ENCODE measurements around the gene DUSP23.

DUSP23 gene

DNA sequence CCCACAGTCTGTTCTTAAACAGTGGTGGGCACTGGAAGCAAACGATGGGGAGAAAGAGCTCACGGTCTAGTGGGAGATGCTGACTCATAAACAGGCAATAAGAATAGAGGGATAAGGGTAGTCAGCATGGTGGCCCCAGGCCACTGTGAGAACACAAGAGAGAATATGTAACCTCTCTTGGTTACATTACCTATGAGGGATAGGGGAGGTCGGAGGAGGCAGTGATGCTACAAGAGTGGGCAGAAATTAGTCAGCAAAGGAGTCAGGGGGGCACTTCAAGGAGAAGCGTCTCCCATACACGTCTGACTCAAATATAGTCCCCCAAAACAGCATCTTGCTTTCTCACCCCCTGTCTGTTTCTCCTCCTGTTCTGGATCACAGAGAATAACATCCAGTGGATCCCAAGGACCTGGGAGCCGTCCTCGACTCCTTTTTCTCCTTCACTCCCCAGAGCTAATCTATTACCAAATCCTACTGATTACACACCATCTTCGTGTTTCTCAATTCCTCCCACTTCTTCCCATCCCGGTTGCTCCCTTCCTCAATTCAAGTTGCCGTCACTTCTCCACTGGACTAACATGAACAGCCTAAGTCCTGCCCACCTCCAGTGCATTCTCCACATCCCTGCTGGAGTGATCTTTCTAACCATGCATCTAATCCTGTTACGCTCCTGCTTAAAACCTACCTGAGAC, 48.0 kb downstream of the DUSP23 start:
- DNase-seq (ENCODE audit: low read depth) = no peak

DNA sequence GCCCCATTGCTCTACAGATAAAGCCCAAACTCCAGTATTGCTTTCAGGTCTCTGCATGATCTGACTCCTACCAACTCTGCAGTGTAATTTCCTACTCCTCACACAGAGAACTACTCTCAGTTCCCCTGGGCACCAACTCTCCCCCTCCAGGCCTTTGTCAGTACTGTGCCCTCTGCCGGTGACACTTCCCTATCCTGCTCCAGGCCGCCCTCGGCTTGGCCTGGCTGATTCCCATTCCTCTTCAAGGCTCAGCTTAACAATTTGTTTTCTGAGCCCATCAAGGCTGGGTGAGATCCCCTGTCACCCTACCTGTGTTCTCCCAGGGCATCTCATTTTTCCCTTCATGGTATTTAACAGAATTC, 48.5 kb downstream of the DUSP23 start:
- no peak for DNase-seq (ENCODE audit: low read depth)

DNA sequence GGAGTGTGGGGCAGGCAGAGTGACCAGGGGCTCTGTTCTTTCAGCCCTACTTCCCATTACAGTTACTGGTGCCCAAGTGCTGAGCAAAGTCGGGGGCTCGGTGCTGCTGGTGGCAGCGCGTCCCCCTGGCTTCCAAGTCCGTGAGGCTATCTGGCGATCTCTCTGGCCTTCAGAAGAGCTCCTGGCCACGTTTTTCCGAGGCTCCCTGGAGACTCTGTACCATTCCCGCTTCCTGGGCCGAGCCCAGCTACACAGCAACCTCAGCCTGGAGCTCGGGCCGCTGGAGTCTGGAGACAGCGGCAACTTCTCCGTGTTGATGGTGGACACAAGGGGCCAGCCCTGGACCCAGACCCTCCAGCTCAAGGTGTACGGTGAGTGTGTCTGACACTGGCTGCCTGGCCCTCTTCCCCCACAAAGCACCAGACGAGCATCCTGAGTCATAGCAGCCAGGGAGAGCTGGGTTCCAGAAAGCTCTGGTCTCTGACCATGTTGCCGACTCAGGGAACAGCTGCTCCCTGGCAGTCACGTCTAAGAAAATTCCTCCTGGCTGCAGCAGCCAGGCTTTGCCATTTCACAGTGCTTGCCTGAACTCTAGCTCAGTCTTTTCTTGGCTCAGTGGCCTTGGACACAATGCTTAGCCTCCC, 49.2 kb downstream of the DUSP23 start:
- DNase-seq (ENCODE audit: low read depth) = no peak

DNA sequence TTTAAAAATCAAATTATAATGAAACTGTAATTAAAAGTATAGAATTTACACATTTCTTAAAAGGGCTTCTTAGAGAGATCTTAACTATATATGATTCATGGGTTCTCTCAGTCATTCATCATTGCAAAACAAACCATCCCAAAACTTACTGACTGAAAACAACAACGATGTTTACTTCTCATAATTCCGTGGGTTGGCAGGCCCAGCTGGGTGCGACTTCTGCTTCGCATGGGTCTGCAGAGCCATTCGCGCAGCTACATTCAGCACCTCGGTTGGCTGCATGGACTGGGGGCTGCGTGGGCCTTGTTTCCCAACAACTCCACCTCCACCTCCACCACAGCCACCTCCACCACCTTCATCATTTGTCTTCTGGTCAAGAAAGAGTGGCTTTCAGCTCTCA, 50.0 kb downstream of the DUSP23 start:
- no peak for DNase-seq (ENCODE audit: low read depth)

DNA sequence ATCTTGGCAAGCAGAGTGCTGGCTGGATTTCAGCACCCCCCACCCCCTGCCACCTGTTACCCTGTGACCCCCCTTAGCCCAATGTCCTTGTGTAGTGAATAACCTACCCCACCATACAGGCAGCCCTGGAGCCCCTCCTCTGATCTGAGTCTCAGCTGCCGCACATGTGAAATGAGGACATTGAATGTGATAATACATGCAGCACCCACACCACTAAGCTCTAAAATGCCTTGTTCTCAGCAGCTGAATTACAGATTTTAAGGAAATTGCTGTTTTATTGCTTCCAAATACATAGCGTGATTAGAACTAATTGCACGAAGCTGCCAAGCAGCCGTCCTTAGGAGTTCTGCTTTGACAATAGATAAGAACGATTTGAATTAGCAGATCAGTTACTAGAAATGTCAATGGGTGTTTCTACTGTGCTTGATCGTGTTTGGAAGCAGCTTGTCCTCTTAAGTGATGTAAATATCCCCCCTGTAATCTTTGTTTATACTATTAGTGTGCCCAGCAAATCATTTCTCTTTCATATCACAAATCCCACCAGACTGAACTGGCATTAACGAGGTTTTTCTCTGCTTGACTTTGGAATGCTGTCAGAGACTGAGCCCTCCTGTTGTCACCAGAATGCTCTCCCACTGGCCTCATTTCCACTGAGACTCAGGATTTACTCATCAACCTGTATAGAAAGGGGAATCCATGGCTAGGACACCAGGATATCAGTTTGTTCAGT, 50.8 kb downstream of the DUSP23 start:
- DNase-seq (ENCODE audit: low read depth) = no peak

All from HS-5 (cell line).